Measurements from ENCODE around the gene DKKL1. TPM values are rescaled to one million over a fixed set of nuclear protein-coding genes. Genes with fewer than 3 reads are reported as not detected.

DKKL1 gene
- polyA plus RNA-seq, 1 of the 3 experiments (the other 2 are of a cell fraction), result 0.36 TPM

- H3K4me2 ChIP-seq, result no peak overlapping the region
- no peak overlapping the region for H3K4me3 ChIP-seq (ENCODE audit: low read depth in 2 of 2, low read length in 1 of 2)
- H3K9me3 ChIP-seq, result no peaks in the 10 kb centered on the region
- no peak overlapping the region for H2AFZ ChIP-seq (ENCODE audit: low read depth)
- CTCF ChIA-PET, result interaction anchor here (0.9 to 17.5 kb wide), 7 partner anchors 10 to 195 kb away, joined by 3 to 108 read pairs (median 6); no protein-coding TSS in a partner anchor
- H3K9ac ChIP-seq, result no peak overlapping the region
- peaks cover 11% of the 10 kb centered on the region for H3F3A ChIP-seq (replicated peaks; ENCODE audit: insufficient read depth)
- H3K79me2 ChIP-seq (ENCODE audit: insufficient read depth), result no peaks in the 10 kb centered on the region
- H3K36me3 ChIP-seq (replicated peaks in 1 of 2; ENCODE audit: control insufficient read depth in 1 of 2, insufficient read depth in 2 of 2, low read length in 1 of 2), result no peaks in the 10 kb centered on the region
- H3K27ac ChIP-seq (ENCODE audit: low read depth in 2 of 2, low read length in 1 of 2), result no peak overlapping the region
- no peak for DNase-seq
- 79% methylated on average over 2 of the region's 2 CpGs for WGBS (ENCODE audit: low lambda C conversion rate)
- TF ChIP-seq SMC3 (IDR thresholded peaks at IDR 0.05; ENCODE audit: low read depth, low read length) (no peak), GABPA (IDR thresholded peaks at IDR 0.05; ENCODE audit: low read depth) (no peak), NRF1 (IDR thresholded peaks at IDR 0.05; ENCODE audit: low read depth, low read length) (no peak), USF2 (IDR thresholded peaks at IDR 0.05; ENCODE audit: borderline replicate concordance, low read depth, low read length) (no peak), POLR2AphosphoS5 (IDR thresholded peaks at IDR 0.05; ENCODE audit: low read depth, low read length) (no peak), TAF1 (IDR thresholded peaks at IDR 0.05; ENCODE audit: borderline replicate concordance, low read depth, low read length) (no peak), MXI1 (IDR thresholded peaks at IDR 0.05; ENCODE audit: low read depth, low read length) (no peak), TEAD4 (IDR thresholded peaks at IDR 0.05; ENCODE audit: borderline replicate concordance, insufficient read depth) (no peak), TCF12 (IDR thresholded peaks at IDR 0.05) (no peak), NFIC (IDR thresholded peaks at IDR 0.05; ENCODE audit: borderline replicate concordance) (no peak), EP300 (IDR thresholded peaks at IDR 0.05; ENCODE audit: borderline replicate concordance in 1 of 2, low read depth in 1 of 2, low read length in 1 of 2) (no peak), SIN3A (IDR thresholded peaks at IDR 0.05; ENCODE audit: borderline replicate concordance, low read depth, low read length) (no peak), FOXM1 (IDR thresholded peaks at IDR 0.05; ENCODE audit: low read depth) (no peak), YY1 (IDR thresholded peaks at IDR 0.05; ENCODE audit: low read depth) (no peak), GATA2 (CRISPR knock-in tag; IDR thresholded peaks at IDR 0.05) (no peak)
- TF ChIP-seq, protein P1, sequence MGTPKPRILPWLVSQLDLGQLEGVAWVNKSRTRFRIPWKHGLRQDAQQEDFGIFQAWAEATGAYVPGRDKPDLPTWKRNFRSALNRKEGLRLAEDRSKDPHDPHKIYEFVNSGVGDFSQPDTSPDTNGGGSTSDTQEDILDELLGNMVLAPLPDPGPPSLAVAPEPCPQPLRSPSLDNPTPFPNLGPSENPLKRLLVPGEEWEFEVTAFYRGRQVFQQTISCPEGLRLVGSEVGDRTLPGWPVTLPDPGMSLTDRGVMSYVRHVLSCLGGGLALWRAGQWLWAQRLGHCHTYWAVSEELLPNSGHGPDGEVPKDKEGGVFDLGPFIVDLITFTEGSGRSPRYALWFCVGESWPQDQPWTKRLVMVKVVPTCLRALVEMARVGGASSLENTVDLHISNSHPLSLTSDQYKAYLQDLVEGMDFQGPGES (IDR thresholded peaks at IDR 0.05; ENCODE audit: low read depth, low read length), result no peak
- TF ChIP-seq, protein P2, sequence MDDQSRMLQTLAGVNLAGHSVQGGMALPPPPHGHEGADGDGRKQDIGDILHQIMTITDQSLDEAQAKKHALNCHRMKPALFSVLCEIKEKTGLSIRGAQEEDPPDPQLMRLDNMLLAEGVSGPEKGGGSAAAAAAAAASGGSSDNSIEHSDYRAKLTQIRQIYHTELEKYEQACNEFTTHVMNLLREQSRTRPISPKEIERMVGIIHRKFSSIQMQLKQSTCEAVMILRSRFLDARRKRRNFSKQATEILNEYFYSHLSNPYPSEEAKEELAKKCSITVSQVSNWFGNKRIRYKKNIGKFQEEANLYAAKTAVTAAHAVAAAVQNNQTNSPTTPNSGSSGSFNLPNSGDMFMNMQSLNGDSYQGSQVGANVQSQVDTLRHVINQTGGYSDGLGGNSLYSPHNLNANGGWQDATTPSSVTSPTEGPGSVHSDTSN (IDR thresholded peaks at IDR 0.05), result no peak
- TF ChIP-seq, protein P3, sequence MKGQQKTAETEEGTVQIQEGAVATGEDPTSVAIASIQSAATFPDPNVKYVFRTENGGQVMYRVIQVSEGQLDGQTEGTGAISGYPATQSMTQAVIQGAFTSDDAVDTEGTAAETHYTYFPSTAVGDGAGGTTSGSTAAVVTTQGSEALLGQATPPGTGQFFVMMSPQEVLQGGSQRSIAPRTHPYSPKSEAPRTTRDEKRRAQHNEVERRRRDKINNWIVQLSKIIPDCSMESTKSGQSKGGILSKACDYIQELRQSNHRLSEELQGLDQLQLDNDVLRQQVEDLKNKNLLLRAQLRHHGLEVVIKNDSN (IDR thresholded peaks at IDR 0.05; ENCODE audit: borderline replicate concordance, low read depth), result no peak
- TF ChIP-seq, protein P4, sequence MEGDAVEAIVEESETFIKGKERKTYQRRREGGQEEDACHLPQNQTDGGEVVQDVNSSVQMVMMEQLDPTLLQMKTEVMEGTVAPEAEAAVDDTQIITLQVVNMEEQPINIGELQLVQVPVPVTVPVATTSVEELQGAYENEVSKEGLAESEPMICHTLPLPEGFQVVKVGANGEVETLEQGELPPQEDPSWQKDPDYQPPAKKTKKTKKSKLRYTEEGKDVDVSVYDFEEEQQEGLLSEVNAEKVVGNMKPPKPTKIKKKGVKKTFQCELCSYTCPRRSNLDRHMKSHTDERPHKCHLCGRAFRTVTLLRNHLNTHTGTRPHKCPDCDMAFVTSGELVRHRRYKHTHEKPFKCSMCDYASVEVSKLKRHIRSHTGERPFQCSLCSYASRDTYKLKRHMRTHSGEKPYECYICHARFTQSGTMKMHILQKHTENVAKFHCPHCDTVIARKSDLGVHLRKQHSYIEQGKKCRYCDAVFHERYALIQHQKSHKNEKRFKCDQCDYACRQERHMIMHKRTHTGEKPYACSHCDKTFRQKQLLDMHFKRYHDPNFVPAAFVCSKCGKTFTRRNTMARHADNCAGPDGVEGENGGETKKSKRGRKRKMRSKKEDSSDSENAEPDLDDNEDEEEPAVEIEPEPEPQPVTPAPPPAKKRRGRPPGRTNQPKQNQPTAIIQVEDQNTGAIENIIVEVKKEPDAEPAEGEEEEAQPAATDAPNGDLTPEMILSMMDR (IDR thresholded peaks at IDR 0.05), result no peak
- POLR2A ChIA-PET, result interaction anchor here (1.0 kb wide), 1 partner anchor 32 kb away, joined by 3 read pairs; the partner anchor contains the start of gene PIH1D1
- peaks cover 0 to 4% of the 10 kb centered on the region in 2 experiments; a peak in 2 of 4 replicates for H3K4me1 ChIP-seq (ENCODE audit: control insufficient read depth in 1 of 2, insufficient read depth in 2 of 2, low read depth in 1 of 2, low read length in 1 of 2)
- H3K27me3 ChIP-seq (ENCODE audit: insufficient read depth), result peaks cover 89% of the 10 kb centered on the region
- no peaks in the 10 kb centered on the region for H4K20me1 ChIP-seq (ENCODE audit: insufficient read depth)
- H3K9me2 ChIP-seq, result no peaks in the 10 kb centered on the region
These were observed 56.5 kb downstream of the DKKL1 start for GRCh38 chr19:49420227-49420626.

Data from SK-N-SH (cell line).